Activated CD4-positive, alpha-beta T cell treated with anti-CD3 and anti-CD28 coated beads for 36 hours (primary cell): ENCODE data around the gene NXPH1. TPM values are rescaled to one million over a fixed set of nuclear protein-coding genes. Genes with fewer than 3 reads are reported as not detected.

Source experiments
- ATAC-seq: fragments of 200-7000 bp; cut with Tn5 transposase; one replicate; pipeline ENCODE4 v1.10.0; 2021; ENCODE audit warnings: mild to moderate bottlenecking, moderate library complexity
- CTCF ChIA-PET: fragments of 350-600 bp; sonication (Branson Sonifier 250); formaldehyde crosslinking; loops from one replicate; lab custom pipeline; 2021; ENCODE audit warnings: antibody characterized with exemption; lab: Charles Lee
- POLR2A ChIA-PET: fragments of 350-600 bp; sonication (Branson Sonifier 250); formaldehyde crosslinking; loops from one replicate; lab custom pipeline; 2021; ENCODE audit warnings: antibody characterized with exemption, inconsistent platforms; lab: Charles Lee
- DNase-seq: peaks from one replicate; pipeline ENCODE4 v3.0.0-alpha.2; 2020
- H3K27ac Mint-ChIP-seq: one replicate; pipeline ENCODE4 v1.8.0; 2021; ENCODE audit warnings: mixed read lengths
- H3K27me3 Mint-ChIP-seq: one replicate; pipeline ENCODE4 v1.8.0; 2021; ENCODE audit warnings: mixed read lengths
- H3K36me3 Mint-ChIP-seq: one replicate; pipeline ENCODE4 v1.8.0; 2021; ENCODE audit warnings: low read depth, mixed read lengths
- H3K4me1 Mint-ChIP-seq: one replicate; pipeline ENCODE4 v1.8.0; 2021; ENCODE audit warnings: mixed read lengths
- H3K4me3 Mint-ChIP-seq: one replicate; pipeline ENCODE4 v1.8.0; 2021; ENCODE audit warnings: mild to moderate bottlenecking, moderate library complexity, mixed read lengths
- H3K9me3 Mint-ChIP-seq: one replicate; pipeline ENCODE4 v1.8.0; 2021; ENCODE audit warnings: low read depth, mixed read lengths
- intact Hi-C, 2 experiments: fragments of 100-400 bp; cut with DNase I in 1 of 2; cut with micrococcal nuclease in 1 of 2; formaldehyde crosslinking; loops; one replicate each; pipeline versions ENCODE4 v1.14.2 to v1.15.1; 2022 to 2024; cut with DNase I, micrococcal nuclease
- total RNA-seq, 2 experiments: library from RNA; stranded (reverse); gene quantifications; one replicate each; pipeline ENCODE4 v1.2.3, GENCODE V29; 2021

Gene NXPH1
- total RNA-seq, 2 experiments from 2014 or later: not detected

- intact Hi-C loops: no loop called here
- DNase-seq: no peak
- no peaks in the 10 kb centered on the region for H3K36me3 Mint-ChIP-seq
- no peaks in the 10 kb centered on the region for H3K4me1 Mint-ChIP-seq
- CTCF ChIA-PET: interaction anchor here (0.6 to 0.7 kb wide), 2 partner anchors 23 to 74 kb away, joined by 3 read pairs; no protein-coding TSS in a partner anchor
- H3K27ac Mint-ChIP-seq: no peak overlapping the region
- no peaks in the 10 kb centered on the region for H3K9me3 Mint-ChIP-seq
- no peak overlapping the region for H3K4me3 Mint-ChIP-seq
- ATAC-seq: no peak
- H3K27me3 Mint-ChIP-seq: peaks cover 2% of the 10 kb centered on the region
- POLR2A ChIA-PET: no interaction called here
These were observed 181.6 kb downstream of the NXPH1 start for GRCh38 chr7:8615019-8615418.

DNA sequence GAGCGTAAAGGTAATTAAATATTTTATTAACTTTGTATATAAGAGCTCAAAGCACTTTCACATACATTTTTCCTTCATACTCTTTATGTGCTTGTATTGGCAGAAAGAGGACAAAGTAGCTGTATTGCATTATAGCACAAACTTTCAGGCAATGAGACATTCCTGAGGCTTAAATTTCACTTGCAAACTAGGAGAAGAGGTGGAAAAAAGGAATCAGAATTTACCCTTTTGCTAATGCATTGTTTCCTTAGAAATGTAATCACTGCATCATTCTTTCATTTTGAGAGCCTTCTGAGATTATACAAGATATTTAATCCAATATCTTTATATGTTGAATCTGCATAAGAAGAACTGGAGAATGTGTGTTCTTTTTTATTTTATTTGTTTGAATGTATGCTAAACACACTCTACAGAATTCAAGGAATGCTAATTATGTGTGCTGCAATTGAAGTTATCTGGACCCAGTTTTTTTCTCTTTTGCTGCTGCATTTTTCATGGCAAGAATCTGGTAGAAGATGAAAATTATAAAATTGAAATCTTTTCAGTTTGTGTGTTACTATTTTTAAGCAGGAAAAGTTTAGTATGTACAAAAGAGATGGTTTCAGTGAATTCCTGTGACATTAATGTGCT is 185.1 kb downstream of the NXPH1 start:
- Mint-ChIP-seq H3K27ac (no peak overlapping the region), H3K27me3 (no peaks in the 10 kb centered on the region), H3K4me3 (no peak overlapping the region), H3K36me3 (no peaks in the 10 kb centered on the region), H3K9me3 (no peaks in the 10 kb centered on the region), H3K4me1 (no peaks in the 10 kb centered on the region)
- ChIA-PET POLR2A (no interaction called here), CTCF (no interaction called here)
- ATAC-seq: no peak
- intact Hi-C loops: no loop called here
- no peak for DNase-seq

- intact Hi-C loops: no loop called here
- POLR2A ChIA-PET: no interaction called here
These were observed 186.8 kb downstream of the NXPH1 start for GRCh38 chr7:8620169-8620568.

GRCh38 chr7:8625612-8626011 is 192.2 kb downstream of the NXPH1 start:
- no peaks in the 10 kb centered on the region for H3K9me3 Mint-ChIP-seq
- intact Hi-C loops: no loop called here
- DNase-seq (no peak), ATAC-seq (no peak)
- H3K27me3 Mint-ChIP-seq: no peaks in the 10 kb centered on the region
- ChIA-PET CTCF (no interaction called here), POLR2A (no interaction called here)
- H3K4me1 Mint-ChIP-seq: no peaks in the 10 kb centered on the region
- no peaks in the 10 kb centered on the region for H3K36me3 Mint-ChIP-seq
- H3K27ac Mint-ChIP-seq: no peak overlapping the region
- H3K4me3 Mint-ChIP-seq: no peak overlapping the region

More at GRCh38 chr7:8620169-8620568, 186.8 kb downstream of the NXPH1 start:
- Mint-ChIP-seq H3K27me3 (no peaks in the 10 kb centered on the region), H3K4me1 (no peaks in the 10 kb centered on the region), H3K4me3 (no peak overlapping the region), H3K36me3 (no peaks in the 10 kb centered on the region), H3K9me3 (no peaks in the 10 kb centered on the region), H3K27ac (no peak overlapping the region)
- CTCF ChIA-PET: no interaction called here
- ATAC-seq (no peak), DNase-seq (no peak)

DNA sequence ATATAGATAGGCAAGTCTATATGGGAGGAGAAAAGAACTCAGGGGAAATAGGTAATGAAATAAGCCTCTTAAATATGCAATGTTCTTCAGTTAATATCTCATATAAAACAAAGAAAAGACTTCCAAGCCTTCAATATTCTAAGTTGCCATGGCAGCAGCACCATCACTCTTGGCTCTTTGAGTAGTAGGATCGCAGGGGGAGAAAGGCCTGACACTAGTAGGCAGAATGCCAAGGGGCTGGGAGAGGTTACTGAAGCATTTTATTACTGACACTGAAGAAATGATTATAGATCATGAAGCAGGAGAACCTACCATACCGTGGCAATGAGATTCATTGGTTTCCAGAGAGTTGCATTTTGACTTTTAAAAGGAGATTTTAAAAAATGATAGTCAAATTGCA is 193.9 kb downstream of the NXPH1 start:
- intact Hi-C loops: no loop called here
- no peaks in the 10 kb centered on the region for H3K27me3 Mint-ChIP-seq
- no peak for DNase-seq
- H3K4me1 Mint-ChIP-seq: no peaks in the 10 kb centered on the region
- H3K36me3 Mint-ChIP-seq: no peaks in the 10 kb centered on the region
- H3K27ac Mint-ChIP-seq: no peak overlapping the region
- CTCF ChIA-PET: no interaction called here
- no peak for ATAC-seq
- H3K9me3 Mint-ChIP-seq: no peaks in the 10 kb centered on the region
- POLR2A ChIA-PET: no interaction called here
- H3K4me3 Mint-ChIP-seq: no peak overlapping the region

GRCh38 chr7:8628656-8629055 is 195.2 kb downstream of the NXPH1 start:
- H3K4me3 Mint-ChIP-seq: no peak overlapping the region
- no peaks in the 10 kb centered on the region for H3K4me1 Mint-ChIP-seq
- DNase-seq (no peak), ATAC-seq (no peak)
- no peaks in the 10 kb centered on the region for H3K36me3 Mint-ChIP-seq
- H3K27ac Mint-ChIP-seq: no peak overlapping the region
- no peaks in the 10 kb centered on the region for H3K9me3 Mint-ChIP-seq
- no peaks in the 10 kb centered on the region for H3K27me3 Mint-ChIP-seq
- CTCF ChIA-PET: no interaction called here
- intact Hi-C loops: no loop called here
- POLR2A ChIA-PET: no interaction called here

DNA sequence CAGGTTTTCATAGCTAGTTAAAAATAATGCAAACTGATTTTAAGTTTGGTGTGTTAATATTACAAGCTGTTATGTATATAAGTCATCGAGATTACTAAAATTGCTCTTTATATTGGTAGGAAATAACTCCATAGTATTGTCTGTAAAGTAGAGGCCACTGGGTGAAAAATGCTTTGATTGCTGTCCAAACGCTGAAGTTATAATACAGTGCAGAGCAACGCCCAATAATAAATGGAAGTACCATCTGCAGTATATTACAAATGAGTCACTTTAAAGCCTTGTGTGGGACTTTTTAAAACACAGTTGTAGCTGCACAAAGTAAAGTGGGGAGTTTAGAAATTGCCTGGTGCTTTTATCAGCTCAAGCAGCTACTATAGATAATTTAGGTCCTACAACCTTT is 196.1 kb downstream of the NXPH1 start:
- CTCF ChIA-PET: interaction anchor here (0.7 kb wide), 1 partner anchor 9 kb away, joined by 3 read pairs; no protein-coding TSS in a partner anchor

GRCh38 chr7:8637322-8637721 is 203.9 kb downstream of the NXPH1 start:
- intact Hi-C loops: no loop called here
- no peak for DNase-seq
- Mint-ChIP-seq H3K4me3 (no peak overlapping the region), H3K36me3 (no peaks in the 10 kb centered on the region), H3K4me1 (no peaks in the 10 kb centered on the region), H3K27ac (no peak overlapping the region), H3K27me3 (no peaks in the 10 kb centered on the region), H3K9me3 (no peaks in the 10 kb centered on the region)
- ChIA-PET CTCF (interaction anchor here (0.7 kb wide), 1 partner anchor 69 kb away, joined by 3 read pairs; no protein-coding TSS in a partner anchor), POLR2A (no interaction called here)
- no peak for ATAC-seq

More for the DNA sequence above, 196.1 kb downstream of the NXPH1 start:
- H3K27me3 Mint-ChIP-seq: no peaks in the 10 kb centered on the region
- POLR2A ChIA-PET: no interaction called here
- no peaks in the 10 kb centered on the region for H3K9me3 Mint-ChIP-seq
- H3K27ac Mint-ChIP-seq: no peak overlapping the region
- intact Hi-C loops: no loop called here
- no peak overlapping the region for H3K4me3 Mint-ChIP-seq
- H3K36me3 Mint-ChIP-seq: no peaks in the 10 kb centered on the region
- DNase-seq: no peak
- no peak for ATAC-seq
- no peaks in the 10 kb centered on the region for H3K4me1 Mint-ChIP-seq

DNA sequence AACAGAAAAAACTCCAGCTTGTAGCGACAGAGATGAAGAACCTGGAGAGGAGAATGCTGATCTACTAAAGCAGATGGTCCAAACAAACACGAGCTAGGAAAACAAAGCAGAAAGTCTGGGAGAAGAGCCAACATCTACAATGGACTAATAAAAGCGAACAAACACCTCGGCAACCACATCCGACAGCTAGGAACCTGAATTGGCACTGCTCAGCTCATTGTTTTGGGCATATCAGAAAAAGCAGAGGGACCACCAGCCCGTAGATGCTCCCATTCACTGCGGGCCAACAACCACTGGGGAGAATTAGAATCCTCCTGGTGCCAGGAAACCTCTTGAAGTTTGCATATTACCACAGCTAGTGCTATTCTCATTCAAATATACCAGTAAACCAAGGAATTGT is 204.7 kb downstream of the NXPH1 start:
- intact Hi-C loops: no loop called here
- CTCF ChIA-PET: interaction anchor here (0.6 to 0.8 kb wide), 3 partner anchors 9 to 68 kb away, joined by 3 read pairs; no protein-coding TSS in a partner anchor
- no peaks in the 10 kb centered on the region for H3K36me3 Mint-ChIP-seq
- H3K27me3 Mint-ChIP-seq: no peaks in the 10 kb centered on the region
- POLR2A ChIA-PET: no interaction called here
- H3K27ac Mint-ChIP-seq: no peak overlapping the region
- ATAC-seq (no peak), DNase-seq (no peak)
- no peaks in the 10 kb centered on the region for H3K4me1 Mint-ChIP-seq
- no peaks in the 10 kb centered on the region for H3K9me3 Mint-ChIP-seq
- H3K4me3 Mint-ChIP-seq: no peak overlapping the region

GRCh38 chr7:8639668-8640067 is 206.3 kb downstream of the NXPH1 start:
- H3K4me1 Mint-ChIP-seq: no peaks in the 10 kb centered on the region
- no peaks in the 10 kb centered on the region for H3K9me3 Mint-ChIP-seq
- no peak overlapping the region for H3K27ac Mint-ChIP-seq
- CTCF ChIA-PET: no interaction called here
- DNase-seq (no peak), ATAC-seq (no peak)
- no peaks in the 10 kb centered on the region for H3K27me3 Mint-ChIP-seq
- no peaks in the 10 kb centered on the region for H3K36me3 Mint-ChIP-seq
- POLR2A ChIA-PET: no interaction called here
- H3K4me3 Mint-ChIP-seq: no peak overlapping the region
- intact Hi-C loops: no loop called here

DNA sequence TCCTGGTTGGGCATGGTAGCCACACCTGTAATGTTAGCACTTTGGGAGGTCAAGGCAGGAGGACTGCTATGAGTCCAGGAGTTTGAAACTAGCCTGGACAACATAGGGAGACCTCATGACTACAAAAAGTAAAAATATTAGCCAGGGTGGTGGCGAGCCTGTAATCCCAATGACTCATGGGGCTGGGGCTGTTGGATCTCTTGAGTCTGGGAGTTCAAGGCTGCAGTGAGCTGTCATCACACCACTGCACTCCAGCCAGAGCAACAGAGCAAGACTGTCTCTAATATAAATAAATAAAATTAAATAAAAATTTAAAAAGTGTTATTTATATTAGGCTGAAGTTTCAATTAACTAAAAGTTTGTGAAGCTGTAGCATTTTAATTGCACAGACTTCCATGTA is 207.3 kb downstream of the NXPH1 start:
- Mint-ChIP-seq H3K27ac (no peak overlapping the region), H3K4me1 (no peaks in the 10 kb centered on the region), H3K27me3 (no peaks in the 10 kb centered on the region), H3K9me3 (no peaks in the 10 kb centered on the region), H3K4me3 (no peak overlapping the region), H3K36me3 (no peaks in the 10 kb centered on the region)
- DNase-seq: no peak
- CTCF ChIA-PET: interaction anchor here (1.0 kb wide), 1 partner anchor 8 kb away, joined by 4 read pairs; no protein-coding TSS in a partner anchor
- POLR2A ChIA-PET: no interaction called here
- ATAC-seq: no peak
- intact Hi-C loops: no loop called here

DNA sequence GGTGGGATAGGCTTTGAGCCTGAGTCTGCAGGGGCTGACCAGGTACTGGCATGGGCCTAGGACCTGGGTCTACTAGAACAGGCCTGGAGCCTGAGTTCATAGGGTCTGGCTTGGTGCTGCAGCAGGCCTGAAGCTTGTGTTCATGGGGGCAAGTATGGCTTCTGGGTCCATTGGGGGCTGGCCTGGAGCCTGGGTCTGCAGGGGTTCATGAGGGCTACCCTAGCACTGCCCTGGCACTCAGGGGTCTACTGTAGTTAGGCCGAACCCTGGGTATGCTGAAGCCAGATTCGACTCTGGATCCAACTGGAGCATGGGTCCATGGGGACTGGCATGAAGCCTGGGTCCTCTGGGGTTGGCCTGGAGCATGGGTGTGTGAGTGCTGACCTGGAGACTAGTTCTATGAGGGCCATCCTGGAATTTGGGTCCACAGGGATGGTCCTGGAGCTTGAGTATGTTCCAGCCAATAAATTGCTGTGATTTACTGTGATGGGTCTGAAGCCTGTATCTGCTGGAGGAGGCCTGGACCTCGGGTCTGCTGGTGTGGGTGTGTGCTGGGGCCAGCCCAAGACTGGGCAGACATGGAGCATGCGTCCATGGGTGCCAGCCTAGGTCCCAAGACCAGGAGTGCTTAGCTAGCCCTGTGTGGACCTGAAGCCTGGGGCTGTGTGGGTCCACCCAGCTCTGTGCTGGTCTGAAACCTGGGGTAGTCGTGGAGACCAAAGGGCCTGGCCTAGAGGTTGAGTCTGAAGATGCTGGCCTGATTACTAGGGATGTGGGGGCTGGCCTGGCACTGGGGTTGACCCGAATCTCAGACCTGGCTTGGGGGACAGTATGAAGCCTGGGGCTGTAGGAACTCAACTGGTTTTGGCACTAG is 235.5 kb downstream of the NXPH1 start:
- Mint-ChIP-seq H3K4me3 (no peak overlapping the region), H3K9me3 (peaks cover 4% of the 10 kb centered on the region), H3K4me1 (no peaks in the 10 kb centered on the region), H3K36me3 (no peaks in the 10 kb centered on the region), H3K27me3 (no peaks in the 10 kb centered on the region), H3K27ac (no peak overlapping the region)
- DNase-seq (no peak), ATAC-seq (no peak)
- ChIA-PET CTCF (no interaction called here), POLR2A (no interaction called here)
- intact Hi-C loops: no loop called here
